Dedifferentiated amniotic fluid mesenchymal stem cell (primary cell): ENCODE data around the gene GFI1B.
"Not testable (repeated sequence)": the region's sequence is repeated elsewhere in the genome, so short reads cannot be mapped to it uniquely, and the experiment has no call there.

Source experiments
- DNase-seq: peaks from one replicate; pipeline ENCODE4 v3.0.0-alpha.2; 2016; ENCODE audit errors: extremely low spot score

The GFI1B gene

GRCh38 chr9:132978451-132979131 lies at the start of gene GFI1B:
TSS of gene GFI1B (plus strand) at chr9:132978694. CDS start at chr9:132986679, 7,985 bp downstream.
- DNase-seq = no peak

DNA sequence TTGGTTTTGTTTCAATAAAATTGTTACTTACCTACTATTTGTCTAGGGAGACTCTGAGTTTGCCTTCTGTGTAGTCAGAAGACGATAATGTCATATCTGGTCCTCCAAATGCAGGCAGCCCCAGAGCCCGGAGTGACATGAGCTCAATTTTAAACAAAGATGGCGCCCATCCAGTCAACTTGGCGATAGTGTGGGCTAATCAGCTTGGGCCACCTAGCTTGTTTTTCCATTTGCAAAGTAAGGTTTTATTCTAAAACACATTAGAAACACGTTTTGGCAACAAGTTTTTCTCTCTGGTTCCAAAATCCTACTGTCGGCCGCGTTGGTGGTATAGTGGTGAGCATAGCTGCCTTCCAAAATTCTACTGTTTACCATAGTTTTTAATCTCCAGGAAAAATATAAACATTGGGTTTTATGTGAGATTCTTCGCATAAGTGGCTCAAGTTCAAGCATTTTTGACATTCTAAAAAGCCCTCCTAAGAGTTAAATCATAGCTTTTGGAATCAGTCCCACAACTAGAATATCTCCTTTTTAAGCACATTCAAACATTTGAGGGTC lies 47.2 kb upstream of the GFI1B start:
- DNase-seq = no peak

- DNase-seq = no peak
Measured at GRCh38 chr9:132935026-132935425, 43.5 kb upstream of the GFI1B start.

GRCh38 chr9:132937463-132937901 lies 41.0 kb upstream of the GFI1B start:
- DNase-seq = no peak

DNA sequence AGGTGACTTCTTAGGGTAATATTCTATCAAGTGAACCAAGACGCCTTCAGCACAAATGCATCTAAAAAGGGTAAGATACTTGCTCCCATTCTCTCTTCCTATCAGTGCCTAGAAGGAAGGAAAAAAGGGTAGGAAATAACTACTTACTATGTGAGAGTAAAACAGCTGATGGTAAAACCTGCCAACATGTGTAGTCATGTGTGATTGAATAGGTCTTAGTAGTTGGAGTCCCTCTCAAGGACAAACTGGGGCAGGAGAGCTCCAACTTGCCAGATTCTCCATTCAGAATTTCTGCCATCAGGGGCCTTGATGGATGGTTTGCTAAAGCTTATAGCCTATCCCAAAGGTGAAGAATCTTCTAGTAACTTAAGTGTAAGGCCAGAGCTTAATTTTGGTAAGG lies 39.3 kb upstream of the GFI1B start:
- DNase-seq = no peak

GRCh38 chr9:132942541-132943182 lies 35.8 kb upstream of the GFI1B start:
- DNase-seq = no peak

DNA sequence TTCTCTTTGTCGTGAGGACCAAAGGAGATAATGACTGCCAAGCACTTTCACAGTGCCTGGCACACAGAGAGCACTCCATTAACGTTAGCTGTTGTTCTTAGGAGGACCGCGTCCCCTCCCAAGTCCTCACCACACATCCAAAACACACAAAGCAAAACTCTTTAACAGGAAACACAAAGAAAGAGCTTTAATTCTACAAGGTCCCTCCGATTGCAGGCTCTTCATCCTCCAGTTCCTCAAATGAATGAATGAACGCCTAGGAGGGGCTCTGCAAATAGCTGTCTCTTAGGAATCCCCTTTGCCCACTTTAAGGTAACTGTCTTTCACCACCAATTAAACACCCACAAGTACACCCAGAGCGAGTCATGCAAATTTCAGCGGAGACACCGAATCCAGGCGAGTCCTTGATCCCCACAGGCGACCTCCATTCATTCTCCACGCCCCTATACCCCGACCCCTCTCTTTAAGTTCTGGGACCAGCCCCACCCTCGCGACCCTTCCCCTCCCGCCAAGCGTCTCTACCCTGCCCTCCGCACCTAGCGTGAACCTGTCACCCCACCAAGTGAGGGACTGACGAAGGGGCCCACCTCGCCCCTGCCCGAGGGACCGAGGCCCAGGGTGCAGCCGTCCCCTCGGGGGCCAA lies 34.7 kb upstream of the GFI1B start:
- DNase-seq = no peak

DNA sequence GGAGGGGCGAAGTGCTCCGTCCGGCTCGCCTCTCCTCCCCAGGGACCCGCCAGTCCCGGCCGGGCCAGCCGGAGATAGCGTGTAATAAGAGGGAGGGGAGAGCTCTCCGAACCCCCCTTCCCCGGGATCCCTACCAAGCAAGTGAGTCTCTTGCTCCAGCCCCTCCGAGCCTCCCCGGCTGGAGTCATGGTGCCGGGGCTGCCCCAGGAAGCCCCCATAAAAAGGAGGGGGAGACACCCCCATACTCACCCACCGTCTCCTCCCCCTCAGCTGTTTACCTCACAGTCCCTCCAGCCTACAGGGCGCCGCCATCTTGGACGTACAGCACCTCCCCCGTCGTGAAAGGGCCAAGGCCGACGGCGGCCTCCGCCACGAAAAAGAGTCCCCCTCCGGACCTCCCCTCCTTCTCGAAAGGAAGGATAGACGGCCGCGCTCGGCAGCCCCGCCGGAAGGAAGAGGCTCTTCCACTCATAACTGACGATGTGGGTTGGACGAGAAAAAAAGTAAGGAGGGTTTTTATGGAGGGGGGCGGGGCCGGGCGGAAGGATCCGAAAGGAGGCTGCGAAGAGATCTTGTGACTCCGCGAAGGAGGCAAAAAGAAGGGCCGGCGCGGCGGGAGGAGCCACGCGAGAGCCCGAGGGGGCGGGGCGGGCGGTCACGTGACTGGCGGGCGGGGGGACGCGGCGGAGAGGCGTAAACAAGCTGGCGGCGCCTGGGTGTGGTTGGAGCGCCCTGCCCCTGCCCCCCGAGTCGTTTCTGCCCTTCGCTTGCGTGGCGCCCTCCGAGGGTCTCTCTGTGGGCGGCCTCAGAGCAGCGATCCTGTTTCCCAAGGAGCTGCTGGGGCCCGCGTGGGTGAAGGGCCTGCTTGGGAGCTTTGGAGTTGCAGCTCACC lies 34.0 kb upstream of the GFI1B start, which contains the start of gene TSC1:
Gene TSC1 (minus strand): TSS at position 323 of the 892 bp plus-strand sequence. CDS start 15,744 bp downstream, outside the sequence.
- peak; percentile 94 for DNase-seq

DNA sequence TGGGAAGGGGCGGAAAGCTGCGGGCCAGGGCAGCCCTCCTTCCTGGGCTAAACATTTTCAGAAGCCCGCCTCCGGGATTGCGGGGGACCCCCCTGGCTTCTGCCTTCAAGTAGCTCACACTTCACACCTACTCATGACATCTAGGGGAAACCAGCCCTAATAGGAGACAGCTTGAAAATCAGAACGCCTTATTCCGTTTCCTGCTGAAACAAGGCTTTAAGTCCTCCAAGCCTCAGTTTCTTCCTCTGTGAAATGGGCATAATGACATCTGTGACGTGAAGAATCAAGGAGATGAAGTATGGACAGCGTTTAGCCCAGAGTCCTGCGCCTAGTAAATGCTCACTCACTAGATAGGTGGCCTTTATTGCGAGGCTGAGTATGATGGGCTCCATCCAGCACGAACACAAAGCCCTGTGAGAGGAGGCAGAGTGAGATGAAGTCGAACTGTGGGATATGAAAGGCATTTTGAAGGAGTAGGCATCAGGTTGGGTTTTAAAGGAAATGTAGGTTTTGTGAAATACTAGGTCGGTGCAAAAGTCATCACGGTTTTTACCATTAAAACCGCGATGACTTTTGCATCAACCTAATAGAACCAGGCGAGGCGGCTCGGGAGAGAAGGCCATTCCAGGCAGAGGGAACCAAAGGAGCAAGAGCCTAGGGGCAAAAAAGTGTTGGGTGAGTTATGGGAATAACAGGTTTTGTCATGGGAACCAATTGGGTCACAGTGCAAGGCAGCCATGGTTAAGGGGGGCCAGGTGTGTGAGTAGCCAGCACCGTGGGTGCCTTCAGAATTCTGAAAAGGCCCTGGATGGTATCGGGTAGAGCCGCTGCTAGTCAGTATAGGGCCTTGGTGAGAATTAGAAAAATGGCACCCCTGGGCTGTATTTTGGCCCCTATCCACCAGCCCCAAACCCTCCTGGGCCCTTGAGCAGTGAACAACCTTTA lies 33.0 kb upstream of the GFI1B start:
- no peak for DNase-seq

GRCh38 chr9:132946211-132946610 lies 32.3 kb upstream of the GFI1B start:
- no peak for DNase-seq

DNA sequence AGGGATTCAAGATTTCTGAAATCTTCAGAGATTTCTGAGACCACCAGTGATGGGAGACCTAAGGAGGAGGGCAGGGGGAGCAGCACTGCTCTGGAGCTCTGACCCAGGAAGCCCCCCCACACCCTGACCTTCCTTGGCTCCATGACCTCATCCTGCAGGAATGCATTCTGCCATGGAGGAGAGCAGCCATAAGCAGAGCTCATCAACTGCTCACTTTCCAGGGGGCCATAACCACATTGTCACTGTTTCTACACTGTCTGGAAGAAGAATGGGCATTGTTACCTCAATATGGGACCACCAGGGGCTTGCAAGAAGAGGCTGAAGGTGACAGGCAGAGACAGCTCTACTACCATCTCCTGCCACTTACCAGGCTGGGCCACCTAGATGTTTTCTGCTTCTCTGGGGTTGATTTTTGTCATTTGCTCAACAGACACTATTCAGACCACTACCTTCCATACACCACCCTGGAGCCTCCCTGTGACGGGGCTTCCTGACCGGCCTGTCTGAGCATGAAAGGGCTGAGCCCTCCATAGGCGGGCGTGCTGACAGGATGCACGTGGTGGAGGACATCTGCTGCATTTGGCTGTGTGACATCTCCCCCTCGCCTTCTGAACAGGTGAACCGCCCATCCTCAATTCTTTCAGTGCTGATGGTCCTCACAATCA lies 31.7 kb upstream of the GFI1B start:
- no peak for DNase-seq

DNA sequence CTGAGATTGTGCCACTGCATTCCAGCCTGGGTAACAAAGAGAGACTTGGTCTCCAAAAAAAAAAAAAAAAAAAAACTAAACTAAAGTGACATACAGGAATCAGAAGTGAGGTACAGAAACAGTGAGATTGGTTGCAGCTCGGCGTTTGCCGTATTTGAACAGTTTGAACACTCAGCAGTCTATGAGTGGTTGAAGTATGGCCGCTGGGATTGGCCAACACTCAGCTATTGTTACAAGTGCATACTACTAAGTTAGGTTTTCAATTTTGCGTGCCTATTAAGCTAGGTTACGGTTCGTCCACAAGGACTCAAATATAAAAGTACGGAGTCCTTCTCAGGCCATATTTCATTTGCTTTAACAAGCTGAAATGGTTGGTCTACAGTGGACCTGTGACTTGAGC lies 30.7 kb upstream of the GFI1B start:
- DNase-seq = no peak

DNA sequence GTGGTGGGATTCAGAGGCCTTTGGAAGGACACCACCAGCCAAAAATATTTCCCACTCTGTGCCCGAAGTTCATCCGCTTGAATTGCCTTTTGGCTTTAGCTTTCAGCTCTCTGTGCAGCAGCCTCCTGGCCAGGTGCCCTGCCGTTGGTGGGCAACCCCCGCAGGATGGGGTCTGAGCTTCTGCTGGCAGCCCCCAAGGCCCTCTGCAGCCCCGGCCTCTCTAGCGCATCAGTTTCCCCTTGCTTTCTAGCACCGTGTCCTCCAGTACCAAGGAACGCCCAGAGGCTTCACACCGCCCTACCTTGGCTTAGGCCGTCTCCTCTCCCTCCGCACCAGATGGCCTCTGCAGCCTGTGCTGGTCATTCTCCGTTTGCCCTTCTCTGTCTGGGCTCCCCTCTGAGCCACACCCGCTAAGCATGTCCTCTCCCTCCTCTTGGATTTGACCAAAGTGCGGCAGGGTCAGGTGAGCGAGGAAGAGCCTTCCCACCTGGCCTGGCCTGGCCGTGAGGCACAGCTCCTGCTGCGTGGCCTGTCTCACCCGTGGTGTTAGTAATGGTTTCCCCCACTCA lies 29.9 kb upstream of the GFI1B start:
- DNase-seq = no peak

DNA sequence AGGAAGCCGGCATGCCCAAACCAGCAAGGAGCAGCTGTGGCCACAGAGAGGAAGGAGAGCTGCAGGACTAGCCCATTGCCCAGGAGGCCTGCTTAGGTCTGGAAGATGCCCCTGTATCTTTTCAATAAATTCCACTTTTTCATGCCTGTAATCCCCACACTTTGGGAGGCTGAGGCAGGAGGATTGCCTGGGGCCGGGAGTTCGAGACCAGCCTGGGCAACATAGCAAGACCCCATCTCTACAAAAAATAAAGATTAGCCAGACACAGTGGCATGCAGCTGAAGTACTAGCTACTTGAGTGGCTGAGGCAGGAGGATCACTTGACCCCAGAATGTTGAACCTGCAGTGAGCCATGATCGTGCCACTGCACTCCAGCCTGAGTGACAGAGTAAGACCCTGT lies 28.8 kb upstream of the GFI1B start:
- DNase-seq = no peak

GRCh38 chr9:132955123-132955522 lies 23.4 kb upstream of the GFI1B start:
- no peak for DNase-seq

- DNase-seq = no peak
Measured at GRCh38 chr9:132955768-132956167, 22.7 kb upstream of the GFI1B start.

DNA sequence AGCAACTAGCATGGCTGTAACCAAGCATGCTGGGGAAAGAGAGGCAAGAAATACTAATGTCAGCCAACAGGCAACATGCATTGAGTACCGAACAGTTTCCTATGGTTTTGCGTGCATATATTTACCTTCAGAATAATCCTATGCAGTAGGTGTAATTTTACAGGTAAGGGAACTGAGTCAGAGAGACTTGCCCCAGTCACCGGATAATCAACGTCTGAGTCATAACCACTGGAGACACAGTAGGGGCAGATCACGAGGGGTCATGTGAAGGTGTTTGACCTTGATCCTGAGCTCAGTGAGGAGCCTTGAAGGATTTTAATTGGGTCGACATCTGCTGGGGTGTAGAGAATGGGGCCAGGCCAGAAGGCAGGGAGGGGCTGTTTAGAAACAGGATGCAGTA lies 20.7 kb upstream of the GFI1B start:
- no peak for DNase-seq

DNA sequence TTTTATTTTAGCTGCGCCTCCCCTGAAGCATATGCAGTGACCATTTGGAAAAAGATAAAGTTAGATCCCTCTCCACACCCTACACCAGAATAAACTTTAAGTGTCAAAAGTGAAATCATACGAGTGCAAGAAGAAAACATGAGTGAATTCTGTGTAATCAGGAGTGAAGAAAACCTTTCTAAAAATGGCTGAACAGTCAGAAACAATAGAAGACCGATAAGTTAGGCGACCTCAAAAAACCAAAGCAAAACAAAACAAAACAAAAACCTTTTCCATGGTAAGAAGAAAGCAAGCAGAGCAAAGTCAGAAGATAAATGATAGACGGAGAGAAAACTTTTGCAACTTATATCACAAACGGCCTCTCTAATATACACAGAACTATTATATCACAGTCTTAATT lies 17.5 kb upstream of the GFI1B start:
- DNase-seq = no peak

DNA sequence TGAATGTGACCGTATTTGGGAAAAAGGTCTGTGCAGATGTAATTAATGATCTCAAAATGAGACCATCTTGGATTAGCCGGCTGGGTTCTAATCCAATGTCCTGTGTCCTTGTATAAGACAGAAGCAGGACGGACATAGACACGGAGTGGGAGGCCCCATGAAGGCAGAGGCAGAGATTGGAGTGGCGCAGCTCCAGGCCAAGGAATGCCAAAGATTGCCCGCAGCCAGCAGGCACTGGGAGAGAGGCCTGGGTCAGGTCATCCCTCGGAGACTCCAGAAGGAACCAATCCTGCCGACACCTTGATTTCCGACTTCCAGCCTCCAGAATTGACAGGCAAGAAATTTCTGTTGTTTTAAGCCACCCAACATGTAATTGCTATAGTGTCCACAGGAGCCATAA lies 13.0 kb upstream of the GFI1B start:
- no peak for DNase-seq

- not testable (repeated sequence) for DNase-seq
Measured at GRCh38 chr9:132967908-132968307, 10.6 kb upstream of the GFI1B start.
